GM19240 (cell line): ENCODE data around the gene AARS2.

Experiments used
- DNase-seq: peaks from one replicate; pipeline ENCODE4 v3.0.0; 2011; ENCODE audit warnings: low spot score; ENCODE audit not compliant: insufficient read length

AARS2 gene

GRCh38 chr6:44301782-44302564, 11.2 kb downstream of the AARS2 start:
- DNase-seq = no peak

GRCh38 chr6:44301106-44301505, 12.0 kb downstream of the AARS2 start:
- DNase-seq = no peak

- no peak for DNase-seq
Observed at GRCh38 chr6:44300292-44300823, 12.8 kb downstream of the AARS2 start.

GRCh38 chr6:44298864-44299263, 14.3 kb downstream of the AARS2 start:
- DNase-seq = no peak

- no peak for DNase-seq
Observed at GRCh38 chr6:44298055-44298803, 14.9 kb downstream of the AARS2 start.

GRCh38 chr6:44297063-44298038, 15.8 kb downstream of the AARS2 start:
- no peak for DNase-seq

GRCh38 chr6:44294832-44295791, 18.0 kb downstream of the AARS2 start:
- no peak for DNase-seq

- no peak for DNase-seq
Observed at GRCh38 chr6:44292661-44293365, 20.3 kb downstream of the AARS2 start.

GRCh38 chr6:44291841-44292240, 21.3 kb downstream of the AARS2 start:
- no peak for DNase-seq

GRCh38 chr6:44289726-44290260, 23.4 kb downstream of the AARS2 start:
- DNase-seq = no peak

GRCh38 chr6:44286747-44287146, 26.4 kb downstream of the AARS2 start:
- no peak for DNase-seq

- DNase-seq = no peak
Observed at GRCh38 chr6:44286285-44286565, 26.9 kb downstream of the AARS2 start.

GRCh38 chr6:44285552-44286284, 27.4 kb downstream of the AARS2 start:
- no peak for DNase-seq

- no peak for DNase-seq
Observed at GRCh38 chr6:44284867-44285266, 28.3 kb downstream of the AARS2 start.

- DNase-seq = no peak
Observed at GRCh38 chr6:44284121-44284520, 29.0 kb downstream of the AARS2 start.

- no peak for DNase-seq
Observed at GRCh38 chr6:44278774-44279697, 34.1 kb downstream of the AARS2 start.

- DNase-seq = no peak
Observed at GRCh38 chr6:44278315-44278714, 34.8 kb downstream of the AARS2 start.

GRCh38 chr6:44277763-44278162, 35.4 kb downstream of the AARS2 start:
- DNase-seq = no peak
